GM19438 (cell line): Measurements from ENCODE around the gene GUCA1C.

Experiments used
- ATAC-seq: cut with Tn5 transposase; IDR thresholded peaks from one replicate; pipeline ENCODE4 v1.9.1; 2021; ENCODE audit warnings: low read depth; ENCODE audit not compliant: unreplicated experiment

Gene GUCA1C, protein sequence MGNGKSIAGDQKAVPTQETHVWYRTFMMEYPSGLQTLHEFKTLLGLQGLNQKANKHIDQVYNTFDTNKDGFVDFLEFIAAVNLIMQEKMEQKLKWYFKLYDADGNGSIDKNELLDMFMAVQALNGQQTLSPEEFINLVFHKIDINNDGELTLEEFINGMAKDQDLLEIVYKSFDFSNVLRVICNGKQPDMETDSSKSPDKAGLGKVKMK

DNA sequence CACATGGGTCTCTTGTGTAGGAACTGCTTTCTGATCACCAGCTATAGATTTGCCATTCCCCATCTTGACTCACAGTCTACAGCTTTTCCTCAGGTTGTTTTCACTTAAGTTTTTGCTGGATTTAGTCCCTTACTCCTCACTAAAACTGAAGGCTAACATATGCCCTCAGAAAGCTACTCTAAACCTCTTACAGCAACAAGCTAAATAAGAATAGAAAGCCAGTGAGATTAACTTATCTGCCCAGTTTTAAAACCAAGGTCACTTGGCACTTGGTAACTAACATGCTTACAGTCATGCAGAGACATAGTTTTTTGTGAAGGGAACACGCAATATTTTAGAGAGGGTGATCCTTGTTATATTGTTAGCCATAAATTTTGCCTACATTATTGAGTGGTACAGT, at the start of gene GUCA1C:
Gene GUCA1C (minus strand): TSS at position 180 of the 400 bp plus-strand sequence. CDS start 117 bp downstream, at position 63.
- no peak for ATAC-seq

DNA sequence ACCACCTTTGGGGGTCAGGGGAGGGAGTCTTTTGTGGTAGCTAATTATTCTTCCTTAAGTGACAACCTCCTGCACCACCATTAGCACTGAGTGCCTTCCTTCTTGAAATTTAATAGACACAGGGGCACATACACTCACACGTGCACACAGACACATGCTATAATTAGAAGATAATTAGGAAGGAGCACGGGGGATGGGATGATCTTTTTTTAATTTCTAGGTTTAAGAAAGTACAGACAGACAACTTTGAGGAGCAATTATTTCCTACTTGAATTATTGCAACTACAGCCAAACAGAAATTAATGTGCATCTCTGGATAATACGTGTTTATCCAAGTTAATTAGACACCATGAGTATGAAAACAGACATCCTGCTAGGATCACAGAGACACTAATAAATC, 44.8 kb upstream of the GUCA1C start:
- ATAC-seq, result no peak

DNA sequence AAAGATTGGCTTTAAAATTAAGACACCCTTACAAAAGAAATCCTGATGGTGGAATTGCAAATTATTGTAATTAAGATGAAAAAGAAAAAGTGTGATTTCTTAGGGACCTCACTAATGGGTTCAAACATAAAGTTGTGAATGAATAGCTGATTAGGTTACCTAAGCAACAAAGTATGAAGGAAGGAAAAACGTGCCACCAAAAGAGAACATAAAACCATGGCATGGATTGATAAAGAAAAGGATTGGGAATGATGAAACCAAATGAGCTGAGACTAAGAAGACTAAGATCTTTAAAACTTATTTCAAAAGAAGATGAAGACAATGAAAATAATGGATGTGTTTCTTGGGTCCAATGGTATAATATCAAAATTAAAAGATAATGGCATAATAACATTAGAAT, 32.2 kb upstream of the GUCA1C start:
- no peak for ATAC-seq

DNA sequence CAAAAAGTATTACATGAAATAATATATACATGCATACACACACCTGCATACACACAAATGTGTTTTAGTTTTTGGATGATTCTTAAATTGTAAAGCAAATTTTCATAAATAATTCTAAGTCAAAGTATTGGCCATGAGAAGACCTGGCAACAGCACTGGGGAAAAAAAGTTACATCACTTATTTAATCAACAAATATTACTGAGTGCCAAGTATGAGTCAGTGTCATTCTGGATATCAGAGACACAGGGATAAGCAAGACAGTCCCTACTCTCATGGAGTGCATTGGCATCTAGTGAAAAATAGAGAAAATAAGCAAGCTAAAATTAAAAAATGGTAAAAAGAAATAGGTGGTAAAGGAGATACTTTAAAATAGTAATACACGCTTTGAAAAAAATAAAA, 29.4 kb upstream of the GUCA1C start:
- no peak for ATAC-seq

DNA sequence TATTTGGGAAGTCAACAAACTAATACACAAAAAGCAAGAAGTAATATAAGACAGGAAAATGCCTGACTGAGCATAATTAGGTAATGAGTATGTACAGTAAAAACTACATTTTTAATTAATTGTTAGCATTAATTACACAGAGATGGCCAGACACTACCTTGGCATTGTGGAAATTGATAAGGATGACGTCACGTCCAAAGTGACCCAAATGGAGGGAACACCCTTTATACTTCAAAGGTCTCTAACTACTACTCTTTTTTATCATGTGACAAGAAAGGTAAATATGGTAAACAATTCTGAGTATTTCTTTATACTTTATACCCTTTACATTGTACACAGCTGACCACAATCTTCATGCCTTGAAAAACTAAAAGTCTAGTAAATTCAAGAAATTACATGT, 22.4 kb upstream of the GUCA1C start:
- ATAC-seq, result no peak

DNA sequence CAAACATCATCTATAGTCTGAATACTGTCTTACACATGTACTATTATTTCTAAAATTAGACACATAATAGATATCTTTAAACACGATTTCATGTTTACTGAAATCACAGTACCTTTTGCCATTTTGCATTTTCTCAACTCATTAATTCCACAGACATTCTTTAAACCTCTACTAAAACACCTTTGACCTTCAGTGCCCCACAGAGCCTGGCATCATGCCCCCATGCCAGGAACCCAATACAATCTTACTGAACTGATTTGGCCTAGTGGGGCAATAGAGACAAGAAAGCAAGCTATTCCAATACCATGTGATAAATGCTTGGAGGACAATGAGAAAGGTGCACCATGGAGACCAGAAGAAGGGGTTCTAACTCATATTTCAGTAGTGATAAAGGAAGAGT, 19.3 kb upstream of the GUCA1C start:
- no peak for ATAC-seq

DNA sequence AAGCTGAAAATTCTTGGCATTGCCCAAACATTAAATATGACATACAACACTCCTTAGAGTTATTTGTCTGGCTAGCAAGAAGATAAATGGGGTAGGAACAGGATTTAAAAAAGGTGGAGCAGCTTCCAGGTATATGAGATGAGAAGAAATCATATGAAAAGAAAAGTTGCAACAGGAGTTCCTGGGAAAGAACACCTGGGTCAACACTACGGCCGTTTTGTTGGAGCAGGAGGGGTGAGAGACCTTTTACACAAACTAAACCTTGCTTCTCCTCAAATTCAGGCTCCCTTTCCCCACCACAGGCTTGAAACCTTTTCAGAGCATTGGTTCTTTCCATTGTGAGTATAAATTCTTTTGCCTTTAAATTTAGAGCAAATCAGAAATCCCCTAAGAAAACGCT, 18.8 kb upstream of the GUCA1C start:
- ATAC-seq, result no peak

DNA sequence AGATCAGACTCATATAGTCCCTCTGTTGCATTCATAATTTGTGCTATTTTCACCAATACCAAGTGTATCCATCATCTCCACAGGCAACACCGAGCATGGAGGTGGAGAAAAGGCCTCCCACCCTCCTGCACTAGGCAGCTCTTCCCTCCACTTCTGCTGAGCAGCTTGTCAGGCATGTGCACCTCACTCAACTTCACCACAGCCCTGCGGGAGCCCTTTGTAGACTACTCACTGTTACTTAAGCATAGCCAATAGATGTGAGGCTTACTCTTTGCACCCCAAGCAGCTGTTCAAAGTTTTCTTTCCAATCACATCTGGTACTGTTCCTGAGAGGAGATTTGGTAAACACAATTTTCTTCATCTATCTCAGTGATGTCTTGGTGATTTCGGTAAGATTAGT, 16.9 kb upstream of the GUCA1C start:
- ATAC-seq, result no peak

DNA sequence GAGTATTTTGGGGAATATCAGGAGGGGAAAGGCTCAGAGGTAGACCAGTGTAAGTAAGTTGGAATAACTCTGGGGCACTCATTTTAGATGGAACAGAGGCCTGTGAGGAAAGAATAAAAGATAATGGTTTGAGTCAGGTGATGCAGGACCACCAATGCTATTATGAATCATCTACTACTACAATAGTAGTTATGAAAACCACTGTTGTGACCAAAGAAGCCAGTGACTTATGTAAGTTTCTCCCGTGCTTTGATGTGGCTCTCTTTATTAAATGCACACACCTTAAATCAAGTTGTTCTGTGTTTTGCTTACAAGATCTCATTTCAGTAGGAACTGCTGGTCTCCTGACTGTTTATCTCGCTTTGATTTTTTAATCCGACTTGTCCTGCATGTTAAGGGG, 13.1 kb upstream of the GUCA1C start:
- ATAC-seq, result no peak

DNA sequence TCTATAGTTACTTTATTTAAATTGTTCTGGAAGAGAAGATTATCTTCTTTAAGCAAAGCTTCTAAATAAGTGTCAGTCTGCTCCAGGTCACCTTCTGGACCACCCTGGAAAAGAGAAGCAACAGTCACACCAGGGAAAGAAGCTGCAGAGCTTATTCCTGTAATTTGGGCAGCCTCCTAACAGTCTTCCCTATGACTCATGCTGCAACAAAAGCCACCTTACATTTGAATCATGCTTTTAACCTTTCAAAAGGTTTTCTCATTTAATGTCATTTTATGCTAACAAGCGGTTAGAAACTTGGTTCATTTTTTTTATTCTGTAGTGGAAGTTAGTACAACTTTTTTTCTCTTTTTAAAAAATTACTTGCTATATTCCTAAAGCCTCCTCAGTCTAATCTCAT, 5.3 kb upstream of the GUCA1C start:
- no peak for ATAC-seq

DNA sequence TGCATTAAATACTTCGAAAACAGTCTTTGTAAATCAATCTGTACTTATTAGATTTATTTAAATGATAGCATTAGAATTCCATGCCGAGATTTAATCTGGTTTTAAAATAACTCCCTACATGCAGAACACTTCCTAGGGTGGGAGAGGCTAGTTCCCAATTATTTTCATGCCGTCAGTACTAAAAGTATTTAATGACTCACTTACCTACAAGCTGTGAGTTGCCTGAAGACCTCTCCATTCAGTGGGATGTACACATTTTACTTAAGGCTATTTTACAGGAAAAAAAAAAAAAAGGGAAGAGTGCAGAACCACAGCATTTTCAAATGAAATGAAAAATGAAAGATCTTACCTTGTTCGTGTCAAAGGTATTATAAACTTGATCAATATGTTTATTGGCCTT, 469 bp downstream of the GUCA1C start:
- no peak for ATAC-seq

DNA sequence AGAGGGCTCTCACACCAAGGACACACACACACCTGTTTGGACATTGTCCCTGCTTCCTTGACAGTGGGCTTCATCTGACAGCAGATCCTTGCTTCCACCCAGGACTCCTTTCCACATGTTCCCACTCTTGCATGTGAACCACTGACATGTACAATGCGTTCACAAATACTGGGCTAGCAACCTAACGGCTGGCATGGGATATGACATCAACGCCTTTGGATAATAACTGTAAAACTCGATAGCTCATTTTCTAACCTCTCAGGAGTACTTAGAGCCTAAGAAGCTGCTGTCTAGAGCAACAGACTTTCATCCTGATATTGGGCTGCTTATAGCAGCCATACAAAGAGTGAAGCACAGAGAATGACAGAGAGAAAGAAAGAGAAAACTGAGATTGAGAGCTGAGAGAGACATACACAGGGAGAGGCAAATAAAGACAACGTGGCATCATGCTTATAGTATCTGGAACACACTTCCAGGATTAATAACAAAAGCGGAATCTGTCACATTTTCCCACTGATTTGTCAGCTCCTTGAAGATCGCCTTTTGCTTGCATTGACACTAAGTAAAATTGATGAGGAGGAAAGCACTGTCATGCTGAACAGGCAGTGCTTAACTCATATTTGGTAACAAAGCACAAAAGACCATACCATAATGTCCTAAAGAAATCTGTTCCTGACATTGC, 1.7 kb downstream of the GUCA1C start:
- ATAC-seq, result no peak

DNA sequence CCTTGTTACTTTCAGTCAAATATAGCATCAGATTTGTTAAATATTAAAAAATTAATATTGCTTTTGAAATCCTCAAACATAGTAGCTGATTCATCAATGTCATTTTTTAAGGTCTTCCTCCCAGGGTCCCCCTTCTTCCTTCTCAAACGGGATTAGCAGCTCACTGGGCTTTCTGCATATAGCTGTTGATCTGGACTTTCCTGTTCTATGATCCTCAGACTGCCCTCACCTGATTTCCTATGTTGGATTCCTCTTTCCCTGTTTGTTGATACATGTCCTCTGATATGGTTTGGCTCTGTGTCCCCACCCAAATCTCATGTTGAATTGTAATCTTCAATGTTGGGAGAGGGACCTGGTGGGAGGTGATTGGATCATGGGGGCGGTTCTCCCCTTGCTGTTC, 5.8 kb downstream of the GUCA1C start:
- ATAC-seq, result no peak

DNA sequence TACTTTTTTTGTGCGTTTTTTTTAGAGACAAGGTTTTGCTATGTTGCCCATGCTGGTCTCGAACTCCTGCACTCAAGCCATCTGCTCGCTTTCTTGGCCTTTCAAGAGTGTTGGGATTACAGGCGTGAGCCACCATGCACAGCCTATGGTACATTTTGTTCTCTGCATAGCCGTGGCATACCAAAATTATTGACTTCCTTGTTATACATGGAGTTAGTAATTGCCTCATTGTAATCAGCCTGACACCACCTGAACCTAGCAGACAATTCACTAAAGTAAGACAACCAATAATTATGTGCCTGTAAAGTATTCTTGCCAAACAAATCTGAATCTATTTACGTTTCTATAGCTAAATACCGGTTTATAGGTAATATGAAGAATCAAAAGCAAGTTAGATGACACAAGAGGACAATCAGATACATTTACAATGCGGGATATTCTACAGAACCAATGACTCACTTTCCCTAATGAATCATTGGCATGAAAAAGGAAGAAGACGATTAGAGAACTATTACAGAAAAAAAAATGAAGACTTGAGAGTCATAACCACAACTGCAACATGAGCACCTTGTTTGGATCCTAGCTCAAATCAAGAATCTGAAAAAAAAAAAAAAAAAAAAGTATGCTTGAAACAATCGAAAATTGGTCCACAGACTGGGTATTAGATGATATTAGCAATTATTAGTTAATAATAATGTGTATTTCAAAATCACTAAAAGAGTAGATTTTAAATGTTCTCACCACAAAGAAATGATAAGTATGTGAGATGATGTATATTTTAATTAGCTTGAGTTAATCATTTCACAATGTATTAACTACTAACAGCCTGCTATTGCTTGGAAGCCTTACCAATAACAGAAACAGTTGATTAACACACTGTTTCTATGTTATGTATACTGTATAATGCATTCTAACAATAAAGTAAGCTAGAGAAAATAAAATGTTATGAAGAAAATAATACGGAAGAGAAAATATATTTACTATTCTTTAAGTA, 7.1 kb downstream of the GUCA1C start:
- ATAC-seq, result no peak

DNA sequence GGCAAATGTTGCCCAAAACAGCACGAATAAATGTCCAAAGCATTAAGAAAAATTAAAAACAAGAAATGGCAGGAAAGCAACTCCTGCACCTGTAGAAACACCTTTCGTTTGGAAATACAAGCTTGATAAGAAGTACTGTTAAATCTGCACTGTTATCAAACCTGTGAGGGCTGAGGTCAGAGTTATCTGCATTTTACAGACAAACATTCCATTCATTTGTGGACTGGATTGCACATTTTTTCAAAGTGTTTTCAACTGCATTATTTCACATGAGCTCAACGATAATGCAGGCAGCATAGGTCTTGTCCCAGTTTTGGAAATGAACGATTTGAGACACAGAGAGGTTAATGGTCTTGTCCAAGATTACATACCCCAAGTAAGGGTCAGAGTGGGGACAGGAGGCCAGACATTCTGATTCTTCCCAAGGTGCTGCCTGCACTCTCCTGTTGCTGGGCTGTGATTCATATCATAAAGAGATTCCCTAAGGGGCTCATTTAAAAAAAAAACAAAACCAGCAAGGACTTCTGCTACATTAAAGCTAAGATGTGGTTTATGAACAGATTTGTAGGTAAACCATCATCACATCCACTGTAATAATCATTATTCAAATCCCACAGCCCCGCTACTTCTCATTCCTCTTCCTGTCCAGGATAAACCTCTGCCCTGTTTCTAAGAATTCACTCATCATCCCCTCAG, 13.0 kb downstream of the GUCA1C start:
- no peak for ATAC-seq

DNA sequence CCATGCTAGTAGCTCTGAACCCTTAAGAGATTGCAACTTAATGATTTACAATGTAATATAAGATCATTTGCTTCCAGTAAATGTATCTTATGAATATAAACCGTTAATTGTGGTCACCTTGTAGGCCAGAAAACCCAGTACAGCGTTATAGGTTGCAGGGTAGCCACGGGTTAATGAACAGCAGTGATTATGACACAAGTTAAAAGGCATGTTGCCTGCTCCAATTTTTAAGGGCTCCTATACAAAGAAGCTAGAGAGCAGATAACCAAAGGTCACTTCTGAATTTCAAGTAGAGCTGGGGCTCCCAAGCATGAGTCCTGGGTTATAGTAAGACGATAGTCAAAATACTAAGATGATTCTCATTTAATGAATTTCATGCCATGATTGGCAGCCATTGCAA, 13.5 kb downstream of the GUCA1C start:
- ATAC-seq, result no peak

DNA sequence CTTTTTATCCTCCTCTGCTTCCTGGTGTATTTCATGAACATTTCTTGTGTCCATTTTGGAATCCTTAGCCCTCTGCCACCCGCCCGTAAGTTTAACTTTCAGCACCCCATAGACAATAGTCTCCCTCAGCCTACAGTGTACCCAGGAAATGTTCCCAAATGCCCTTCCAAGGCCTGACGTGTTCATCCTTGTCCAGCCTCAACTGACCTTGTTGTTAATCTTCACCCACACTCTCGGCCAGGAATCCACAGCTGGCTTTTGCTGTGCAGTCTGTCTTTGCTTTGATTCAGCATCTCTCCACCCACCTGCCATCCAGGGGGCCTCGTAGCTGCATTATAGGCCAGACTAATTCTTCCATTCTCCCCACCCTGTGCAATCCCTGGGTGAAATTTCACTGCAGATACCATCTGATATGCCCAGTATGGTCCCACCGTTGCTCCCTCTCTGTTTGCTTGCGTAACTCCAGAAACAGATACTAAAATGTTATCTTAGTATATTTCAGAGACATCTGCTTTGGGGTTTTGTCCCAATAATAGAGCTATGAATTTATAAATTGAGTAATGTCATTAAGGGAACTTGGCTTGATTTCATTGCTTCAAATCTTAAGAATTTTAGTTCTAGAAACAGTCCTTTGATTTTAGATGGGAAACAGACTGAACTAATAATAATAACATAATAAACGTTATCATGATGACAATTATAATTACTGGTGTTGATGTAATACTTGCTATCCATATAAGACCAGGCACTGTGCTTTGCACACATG, 16.6 kb downstream of the GUCA1C start:
- ATAC-seq, result no peak

DNA sequence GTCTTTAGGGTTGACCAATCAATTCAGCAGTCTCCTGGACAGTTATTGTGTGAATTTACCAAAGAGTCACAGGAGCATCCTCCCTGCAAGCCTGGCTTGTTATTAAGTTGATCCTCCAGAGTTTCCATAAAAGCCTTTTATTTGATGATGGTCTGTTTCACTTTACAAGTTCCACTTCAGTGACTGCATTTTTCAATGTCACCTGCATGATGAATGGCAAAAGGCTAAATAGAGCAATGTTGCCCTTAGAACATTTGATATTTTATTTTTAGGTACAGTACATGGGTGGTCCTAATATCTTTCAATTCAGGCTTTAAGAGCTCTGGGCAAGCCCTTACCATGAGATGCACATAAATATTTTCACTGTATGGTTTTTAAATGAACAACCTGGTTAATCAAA, 22.6 kb downstream of the GUCA1C start:
- no peak for ATAC-seq

DNA sequence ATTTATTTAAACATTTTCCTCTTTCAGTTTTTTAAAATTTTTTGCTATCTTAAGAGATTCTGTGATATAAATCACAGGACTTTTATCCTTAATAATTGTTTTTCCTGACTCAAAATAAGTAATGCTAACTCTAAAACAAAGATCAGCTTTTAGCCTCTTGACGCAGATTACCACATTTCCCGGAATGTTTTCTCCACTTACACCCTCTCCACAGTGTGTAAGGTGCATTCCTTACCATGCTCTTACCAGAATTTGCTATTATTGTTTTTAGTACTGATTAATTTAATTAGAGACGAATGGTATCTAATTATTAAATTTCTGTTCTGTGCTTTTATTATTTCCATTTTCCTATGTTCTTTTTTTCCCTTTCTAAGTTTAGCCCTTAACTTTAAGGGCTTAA, 34.8 kb downstream of the GUCA1C start:
- ATAC-seq, result no peak
